Measurements from ENCODE around the gene PIK3R1.
"Not testable (repeated sequence)": the region's sequence is repeated elsewhere in the genome, so short reads cannot be mapped to it uniquely, and the experiment has no call there.

PIK3R1 gene

GRCh38 chr5:68193481-68194036 lies 22.0 kb upstream of the PIK3R1 start:
- no peak for DNase-seq (ENCODE audit: low spot score)

DNA sequence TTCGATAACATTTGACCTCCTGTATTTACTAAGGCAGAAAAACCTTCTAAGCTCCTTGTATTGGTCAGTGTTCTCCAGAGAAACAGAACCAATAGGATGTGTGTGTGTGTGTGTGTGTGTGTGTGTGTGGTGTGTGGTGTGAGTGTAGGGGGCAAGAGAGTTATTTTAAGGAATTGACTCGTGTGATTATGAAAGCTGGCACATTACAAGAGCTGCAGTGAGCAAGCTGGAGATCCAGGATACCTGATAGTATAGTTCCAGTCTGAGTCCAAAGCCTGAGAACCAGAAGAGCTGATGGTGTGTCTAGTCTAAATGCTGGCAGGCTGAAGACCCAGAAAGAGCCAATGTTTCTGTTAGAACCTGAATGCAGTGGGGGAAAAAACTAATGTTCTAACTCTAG lies 21.2 kb upstream of the PIK3R1 start:
- no peak for DNase-seq (ENCODE audit: low spot score)

GRCh38 chr5:68195137-68195536 lies 20.4 kb upstream of the PIK3R1 start:
- no peak for DNase-seq (ENCODE audit: low spot score)

GRCh38 chr5:68196876-68197275 lies 18.7 kb upstream of the PIK3R1 start:
- DNase-seq (ENCODE audit: low spot score), result no peak

- DNase-seq (ENCODE audit: low spot score), result no peak
Observed at GRCh38 chr5:68200288-68200687, 15.3 kb upstream of the PIK3R1 start.

DNA sequence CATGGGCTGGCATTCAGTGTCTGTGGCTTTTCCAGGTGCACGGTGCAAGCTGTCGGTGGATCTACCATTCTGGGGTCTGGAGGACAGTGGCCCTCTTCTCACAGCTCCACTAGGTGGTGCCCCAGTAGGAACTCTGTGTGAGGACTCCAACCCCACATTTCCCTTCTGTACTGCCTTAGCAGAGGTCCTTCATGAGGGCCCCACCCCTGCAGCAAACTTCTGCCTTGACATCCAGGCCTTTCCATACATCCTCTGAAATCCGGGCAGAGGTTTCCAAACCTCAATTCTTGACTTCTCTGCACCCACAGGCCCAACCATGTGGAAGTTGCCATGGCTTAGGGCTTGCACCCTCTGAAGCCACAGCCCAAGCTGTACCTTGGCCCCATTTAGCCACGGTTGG lies 4.9 kb upstream of the PIK3R1 start:
- DNase-seq (ENCODE audit: low spot score), result not testable (repeated sequence)

DNA sequence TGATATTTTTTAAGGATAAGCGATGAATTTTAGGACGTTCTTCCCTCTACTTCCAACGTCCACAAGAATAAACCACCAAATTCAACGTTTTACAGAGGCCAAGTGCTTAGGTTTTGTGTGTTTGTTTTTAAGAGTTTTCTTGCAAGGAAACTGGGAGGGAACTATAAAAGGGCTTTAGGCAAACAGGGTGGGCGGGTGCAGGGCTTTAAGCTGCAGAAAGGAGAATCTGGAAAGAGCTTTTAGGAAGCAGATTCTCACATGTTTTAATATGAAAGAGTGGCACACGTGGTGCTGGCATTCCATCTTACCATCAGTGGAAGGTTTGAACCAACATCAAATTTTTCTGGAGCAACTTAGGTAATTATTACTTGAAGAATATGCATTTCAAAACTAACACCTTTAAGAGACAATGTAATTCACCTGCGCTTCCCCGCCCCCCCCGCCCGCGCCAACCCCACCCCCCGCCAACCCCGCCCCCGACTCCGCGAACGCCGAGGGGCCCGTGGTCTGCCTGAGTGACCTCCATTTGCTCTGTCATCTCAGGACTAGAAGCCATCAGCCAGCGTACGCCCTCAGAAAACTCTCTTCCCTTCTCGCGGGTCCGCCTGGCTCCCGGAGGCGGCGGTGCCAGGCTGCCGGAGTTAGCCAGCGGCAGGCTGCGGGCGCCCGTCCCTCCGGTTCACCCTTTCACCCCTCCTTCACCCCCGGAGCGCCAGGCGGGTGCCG lies 911 bp upstream of the PIK3R1 start:
- DNase-seq (ENCODE audit: low spot score), result peak; percentile 15

DNA sequence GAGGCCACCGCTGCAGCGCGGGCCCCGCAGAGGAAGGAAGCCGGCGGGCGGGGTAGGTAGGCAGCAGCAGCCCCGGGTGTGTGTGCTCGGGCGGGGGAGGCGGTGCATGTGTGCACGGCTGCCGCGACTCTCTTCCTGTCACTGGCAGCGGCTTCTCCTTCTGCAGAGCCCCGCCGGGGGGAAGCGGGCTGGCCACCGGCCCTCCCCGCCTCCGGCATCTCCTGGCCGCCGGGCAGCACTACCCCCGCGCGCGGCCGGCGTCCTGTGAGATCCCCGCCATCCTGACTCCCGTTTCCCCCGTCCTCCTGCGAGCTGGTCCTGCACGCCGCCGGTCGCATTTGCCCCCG lies 315 bp downstream of the PIK3R1 start:
- no peak for DNase-seq (ENCODE audit: low spot score)

DNA sequence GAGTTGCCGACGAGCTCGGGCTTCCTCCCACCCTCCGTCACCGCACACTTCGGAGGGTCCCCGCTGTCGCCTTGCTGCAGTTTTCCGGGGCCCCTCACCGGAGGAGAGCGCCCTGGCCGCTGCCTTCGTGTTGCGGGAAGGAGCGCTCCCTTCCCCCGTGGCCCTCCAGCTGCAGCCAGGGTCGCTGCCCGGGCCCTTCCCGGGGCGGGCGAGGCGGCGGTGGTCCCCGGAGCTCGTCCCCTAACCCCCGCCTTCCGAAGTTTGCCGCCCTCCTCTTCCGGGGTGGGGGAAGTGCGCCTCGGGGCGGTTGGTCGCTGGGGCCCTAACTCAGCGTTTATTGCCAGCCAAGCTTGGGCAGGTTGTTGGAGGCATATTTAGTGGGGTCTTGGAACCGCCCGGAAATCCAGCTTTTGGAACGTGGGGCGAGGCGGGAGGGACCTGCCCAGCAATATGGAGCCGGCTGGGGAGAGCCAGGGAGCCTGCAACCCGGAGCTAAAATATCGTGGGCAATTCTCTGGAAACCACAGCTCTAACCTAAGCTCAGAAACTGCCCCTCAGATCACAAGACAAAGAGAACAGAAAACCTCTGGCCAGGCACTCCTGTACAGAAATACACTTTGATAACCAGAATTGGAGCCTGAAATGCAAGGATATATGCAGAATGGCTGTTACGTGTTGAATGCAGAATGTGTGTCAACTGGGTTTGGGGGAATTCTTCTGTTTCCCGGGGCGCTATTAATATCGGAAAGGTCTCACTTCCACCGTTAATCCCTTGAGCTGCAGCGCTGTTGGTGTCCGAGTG lies 890 bp downstream of the PIK3R1 start:
- DNase-seq (ENCODE audit: low spot score), result peak; percentile 65

GRCh38 chr5:68217047-68217355 lies 1.4 kb downstream of the PIK3R1 start:
- DNase-seq (ENCODE audit: low spot score), result no peak

DNA sequence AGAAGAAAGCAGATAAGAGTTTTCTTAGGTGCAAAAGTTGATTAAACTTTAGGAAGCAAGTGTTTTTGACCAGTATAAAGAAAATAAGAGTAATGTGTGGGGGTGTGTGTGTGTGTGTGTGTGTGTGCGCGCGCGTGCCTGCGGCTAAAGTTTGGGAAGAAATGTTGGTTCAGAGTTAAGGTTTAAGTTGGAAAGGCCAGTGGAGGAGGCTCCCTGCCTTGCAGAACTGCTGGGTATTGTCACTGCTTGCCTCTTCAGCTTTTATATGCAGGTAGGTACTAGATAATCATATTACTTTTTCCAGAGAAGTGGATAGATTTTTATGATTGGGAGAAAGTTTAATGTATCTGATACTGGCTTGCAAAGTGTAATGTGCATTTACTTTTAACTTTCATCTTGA lies 2.0 kb downstream of the PIK3R1 start:
- no peak for DNase-seq (ENCODE audit: low spot score)

DNA sequence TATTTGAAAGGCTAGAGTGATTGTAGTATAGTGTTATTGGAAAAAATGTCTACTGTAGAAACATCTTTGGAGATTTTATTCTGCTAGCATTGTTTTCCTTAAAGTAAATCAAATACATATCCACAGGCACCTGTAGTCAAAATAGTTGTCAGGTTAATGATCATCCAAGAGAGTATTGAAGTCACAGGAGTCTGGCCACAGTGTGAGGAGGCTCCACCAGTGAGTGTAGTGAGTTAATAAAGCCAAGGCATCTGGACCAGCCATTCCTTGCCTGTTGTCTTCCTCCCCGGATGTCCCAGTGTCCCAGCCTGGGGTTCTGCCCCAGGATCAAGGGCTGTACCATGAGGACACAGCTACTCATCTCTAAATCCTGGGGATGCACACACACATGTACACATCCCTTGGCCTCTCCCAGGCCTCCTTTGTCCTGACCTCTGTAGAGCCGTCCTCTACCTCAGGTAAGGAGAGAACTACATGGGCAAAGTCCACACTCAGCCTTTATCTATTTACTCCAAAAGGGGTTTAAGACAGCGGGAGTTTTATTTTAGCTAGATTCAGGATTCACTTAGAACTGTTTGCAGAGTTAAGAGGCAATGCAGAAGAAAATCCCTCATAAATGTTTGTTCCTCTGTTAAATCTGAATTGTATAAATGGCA lies 3.7 kb downstream of the PIK3R1 start:
- DNase-seq (ENCODE audit: low spot score), result no peak

DNA sequence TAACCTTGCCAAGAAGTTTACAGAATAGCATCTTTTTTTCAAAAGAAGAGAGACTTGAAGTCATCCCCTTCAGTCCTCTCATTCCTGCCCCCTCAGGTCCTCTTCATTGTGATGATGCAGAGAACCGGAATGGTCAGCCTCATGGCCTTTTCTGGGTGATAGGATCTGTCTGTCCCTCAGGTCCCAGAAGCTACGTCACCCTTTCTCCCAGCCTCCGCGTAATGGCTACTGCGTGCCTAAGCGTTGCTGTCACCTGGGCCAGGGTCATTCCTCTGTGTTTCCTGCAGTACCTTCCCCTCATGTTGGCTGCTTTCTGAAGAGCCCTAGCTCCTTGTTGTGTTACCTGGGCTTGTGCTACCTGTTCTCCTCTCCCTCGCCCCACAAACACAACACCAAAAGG lies 4.7 kb downstream of the PIK3R1 start:
- DNase-seq (ENCODE audit: low spot score), result no peak

- DNase-seq (ENCODE audit: low spot score), result no peak
Observed at GRCh38 chr5:68220914-68221313, 5.4 kb downstream of the PIK3R1 start.

GRCh38 chr5:68221488-68221887 lies 5.9 kb downstream of the PIK3R1 start:
- no peak for DNase-seq (ENCODE audit: low spot score)

GRCh38 chr5:68222310-68222709 lies 6.8 kb downstream of the PIK3R1 start:
- no peak for DNase-seq (ENCODE audit: low spot score)

- DNase-seq (ENCODE audit: low spot score), result no peak
Observed at GRCh38 chr5:68222824-68223354, 7.3 kb downstream of the PIK3R1 start.

DNA sequence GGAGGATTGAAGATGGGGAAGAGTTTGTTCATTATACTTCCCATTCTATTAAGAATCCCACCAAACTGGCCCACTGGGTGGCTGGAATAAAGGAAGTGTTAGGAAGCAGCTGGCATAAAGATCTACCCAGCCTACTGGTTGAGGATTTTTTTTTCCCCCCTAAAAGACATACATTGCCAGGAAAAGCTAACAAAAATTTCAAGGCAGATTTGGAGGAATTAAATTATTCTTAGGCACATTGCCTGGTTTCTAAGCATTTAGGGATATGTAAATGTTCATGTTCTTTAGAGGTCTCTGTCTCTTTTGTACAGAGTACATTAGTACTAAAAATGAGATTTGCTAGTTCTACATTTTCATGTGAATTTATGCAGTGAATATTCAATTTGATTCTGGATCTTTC lies 8.3 kb downstream of the PIK3R1 start:
- DNase-seq (ENCODE audit: low spot score), result no peak

- DNase-seq (ENCODE audit: low spot score), result no peak
Observed at GRCh38 chr5:68224509-68225187, 9.1 kb downstream of the PIK3R1 start.

- DNase-seq (ENCODE audit: low spot score), result no peak
Observed at GRCh38 chr5:68225188-68225910, 9.8 kb downstream of the PIK3R1 start.

GRCh38 chr5:68225911-68226545 lies 10.5 kb downstream of the PIK3R1 start:
- no peak for DNase-seq (ENCODE audit: low spot score)

All from SK-N-DZ (cell line).